Tibial nerve (tissue), 4 donors: ENCODE measurements around the gene ABHD17B. TPM values are rescaled to one million over a fixed set of nuclear protein-coding genes. Genes with fewer than 3 reads are reported as not detected.
"Not testable (repeated sequence)": the region's sequence is repeated elsewhere in the genome, so short reads cannot be mapped to it uniquely, and the experiment has no call there.

ENCODE experiments used
- DNase-seq, 2 donors: peaks; one replicate each; pipeline ENCODE4 v3.0.0-alpha.2; 2019; ENCODE audit warnings: low spot score in 2 of 2
- H3K27ac ChIP-seq, 4 donors: fragments of 200-600 bp; sonication (generic) in 3 of 4; one replicate each; pipeline ENCODE4 v1.5.1; 2017 to 2019; ENCODE audit warnings: mild to moderate bottlenecking in 1 of 4
- H3K27me3 ChIP-seq, 2 donors: fragments of 200-600 bp; sonication (generic) in 1 of 2; one replicate each; pipeline versions ENCODE4 v1.5.1 to v1.6.0; 2017 to 2019
- H3K36me3 ChIP-seq, 3 donors: fragments of 200-600 bp; sonication (generic); one replicate each; pipeline ENCODE4 v1.5.1; 2018 to 2019
- H3K4me1 ChIP-seq, 4 donors: fragments of 200-600 bp; sonication (generic) in 3 of 4; one replicate each; pipeline ENCODE4 v1.5.1; 2017 to 2019
- H3K4me3 ChIP-seq, 4 donors: fragments of 200-600 bp; sonication (generic) in 3 of 4; one replicate each; pipeline ENCODE4 v1.5.1; 2017 to 2019; ENCODE audit warnings: mild to moderate bottlenecking in 1 of 4, moderate library complexity in 1 of 4
- H3K9me3 ChIP-seq, 4 donors: fragments of 200-600 bp; sonication (generic) in 3 of 4; one replicate each; pipeline ENCODE4 v1.5.1; 2017 to 2019
- CTCF ChIP-seq, 5 experiments: fragments of 200-600 bp in 3 of 5; fragments of 450-650 bp in 2 of 5; sonication (generic) in 3 of 5; IDR thresholded peaks; one replicate each; pipeline ENCODE4 v1.5.1; 2016 to 2019; ENCODE audit warnings: antibody characterized with exemption in 5 of 5, mild to moderate bottlenecking in 3 of 5, moderate library complexity in 2 of 5
- EP300 ChIP-seq, 2 donors: sonication (generic); formaldehyde crosslinking; IDR thresholded peaks; one replicate each; pipeline ENCODE4 v1.6.1; 2017; ENCODE audit warnings: antibody characterized with exemption in 2 of 2, mild to moderate bottlenecking in 1 of 2
- POLR2A ChIP-seq, 2 donors: fragments of 450-650 bp; IDR thresholded peaks; one replicate each; pipeline ENCODE4 v1.6.1; 2017; ENCODE audit warnings: antibody characterized with exemption in 2 of 2, mild to moderate bottlenecking in 2 of 2, moderate library complexity in 2 of 2
- WGBS, 2 donors: methylation state at CpG; one replicate each; pipeline ENCODE4 v1.1.5; 2018; 5-methylcytosine and 5-hydroxymethylcytosine counted together
- total RNA-seq, 4 donors: library from RNA; depleted of rRNA; stranded (reverse); fragments of >200 nt; gene quantifications; one replicate each; pipeline ENCODE4 v1.1.0, GENCODE V29; 2016

Gene ABHD17B
- total RNA-seq, 4 donors from 2014 or later, result 10.5 to 23.8 (median 18.3) TPM

GRCh38 chr9:71904076-71904475, 6.9 kb downstream of the ABHD17B start:
- 65 to 80% methylated on average over 2 of the region's 2 CpGs for WGBS, 2 donors
- DNase-seq, result no peak
- no peak overlapping the region for H3K4me3 ChIP-seq
- H3K27ac ChIP-seq, result no peak overlapping the region
- H3K9me3 ChIP-seq, result no peaks in the 10 kb centered on the region
- no peaks in the 10 kb centered on the region for H3K27me3 ChIP-seq
- no peak for TF ChIP-seq CTCF (IDR thresholded peaks at IDR 0.05)
- no peak for TF ChIP-seq POLR2A (IDR thresholded peaks at IDR 0.05)
- no peak for TF ChIP-seq EP300 (IDR thresholded peaks at IDR 0.05)
- H3K36me3 ChIP-seq, result peaks cover 0 to 7% (median 0%) of the 10 kb centered on the region in 3 donors
- H3K4me1 ChIP-seq, result peaks cover 0 to 33% (median 7%) of the 10 kb centered on the region in 4 donors

GRCh38 chr9:71901695-71902597, 9.0 kb downstream of the ABHD17B start:
- H3K27ac ChIP-seq, result no peak overlapping the region
- TF ChIP-seq POLR2A (IDR thresholded peaks at IDR 0.05), result no peak
- TF ChIP-seq CTCF (IDR thresholded peaks at IDR 0.05), result no peak
- TF ChIP-seq EP300 (IDR thresholded peaks at IDR 0.05), result no peak
- no peak for DNase-seq
- H3K4me3 ChIP-seq, result no peak overlapping the region
- H3K27me3 ChIP-seq, result no peaks in the 10 kb centered on the region
- peaks cover 0 to 32% (median 4%) of the 10 kb centered on the region in 4 donors for H3K4me1 ChIP-seq
- no peaks in the 10 kb centered on the region for H3K9me3 ChIP-seq
- peaks cover 0 to 7% (median 0%) of the 10 kb centered on the region in 3 donors for H3K36me3 ChIP-seq
- WGBS, 2 donors, result 65% methylated on average over 6 of the region's 6 CpGs

- H3K9me3 ChIP-seq, DNase-seq, H3K4me3 ChIP-seq, H3K36me3 ChIP-seq, H3K27ac ChIP-seq, H3K27me3 ChIP-seq: not testable (repeated sequence)
- H3K4me1 ChIP-seq, result peaks cover 0 to 28% (median 7%) of the 10 kb centered on the region in 4 donors
- WGBS, 2 donors, result 79 to 94% methylated on average over 6 of the region's 6 CpGs
Observed at GRCh38 chr9:71898756-71899155, 12.2 kb downstream of the ABHD17B start.

GRCh38 chr9:71897577-71897976, 13.4 kb downstream of the ABHD17B start:
- WGBS, 2 donors, result 77 to 85% methylated on average over 1 of the region's 1 CpG
- Histone ChIP-seq H3K27me3 (no peaks in the 10 kb centered on the region), H3K36me3 (no peaks in the 10 kb centered on the region), H3K4me3 (no peak overlapping the region), H3K4me1 (peaks cover 0 to 26% (median 7%) of the 10 kb centered on the region in 4 donors), H3K9me3 (no peaks in the 10 kb centered on the region), H3K27ac (no peak overlapping the region)
- no peak for DNase-seq
- no peak for TF ChIP-seq CTCF (IDR thresholded peaks at IDR 0.05)
- no peak for TF ChIP-seq POLR2A (IDR thresholded peaks at IDR 0.05)
- TF ChIP-seq EP300 (IDR thresholded peaks at IDR 0.05), result no peak

- TF ChIP-seq POLR2A (IDR thresholded peaks at IDR 0.05), result no peak
- TF ChIP-seq EP300 (IDR thresholded peaks at IDR 0.05), result no peak
- no peak for TF ChIP-seq CTCF (IDR thresholded peaks at IDR 0.05)
- H3K27ac ChIP-seq, result no peak overlapping the region
- no peaks in the 10 kb centered on the region for H3K27me3 ChIP-seq
- H3K4me3 ChIP-seq, result no peak overlapping the region
- H3K9me3 ChIP-seq, result no peaks in the 10 kb centered on the region
- no peak for DNase-seq
- H3K36me3 ChIP-seq, result no peaks in the 10 kb centered on the region
- H3K4me1 ChIP-seq, result peaks cover 0 to 20% (median 7%) of the 10 kb centered on the region in 4 donors
Observed at GRCh38 chr9:71896761-71897160, 14.2 kb downstream of the ABHD17B start.
